Choroid plexus epithelial cell (primary cell): ENCODE data around the gene CPXM1.
"Not testable (repeated sequence)": the region's sequence is repeated elsewhere in the genome, so short reads cannot be mapped to it uniquely, and the experiment has no call there.

Source experiments
- DNase-seq: peaks from one replicate; pipeline ENCODE4 v3.0.0-alpha.2; 2010; ENCODE audit warnings: low read depth
- H3K4me3 ChIP-seq: 2 replicates; pipeline ENCODE4 v1.5.1; 2011; ENCODE audit warnings: low read depth, mild to moderate bottlenecking, control low read depth, low read length, moderate library complexity
- TF ChIP-seq, protein P1 (sequence below): conservative IDR thresholded peaks from 2 replicates; pipeline ENCODE4 v1.5.1; 2011; ENCODE audit warnings: low read depth, mild to moderate bottlenecking, control low read depth, inconsistent platforms, low read length, moderate library complexity

Gene CPXM1

DNA sequence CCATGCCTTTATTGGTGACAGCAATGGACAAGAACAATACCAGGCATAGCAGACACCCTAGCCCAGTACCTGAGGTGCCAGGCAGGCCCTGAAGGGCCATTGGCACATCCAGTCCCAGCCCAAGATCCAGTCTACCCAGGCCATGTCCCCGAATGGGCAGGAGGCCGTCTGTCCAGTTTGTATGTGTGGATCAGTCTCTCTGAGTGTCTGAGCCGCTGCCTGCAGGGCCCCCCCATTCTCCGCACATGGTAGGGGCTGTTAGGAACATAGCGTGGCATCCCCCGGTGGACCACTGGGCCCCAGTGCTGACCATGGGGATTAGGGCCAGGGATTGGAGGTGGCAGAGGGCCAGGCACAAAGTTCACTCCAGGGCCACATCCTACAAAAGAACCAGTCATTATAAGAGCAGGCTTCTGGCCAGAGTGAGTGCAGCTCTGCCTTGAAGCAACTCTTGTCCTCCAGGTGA lies 34.9 kb upstream of the CPXM1 start:
- TF ChIP-seq, protein P1, sequence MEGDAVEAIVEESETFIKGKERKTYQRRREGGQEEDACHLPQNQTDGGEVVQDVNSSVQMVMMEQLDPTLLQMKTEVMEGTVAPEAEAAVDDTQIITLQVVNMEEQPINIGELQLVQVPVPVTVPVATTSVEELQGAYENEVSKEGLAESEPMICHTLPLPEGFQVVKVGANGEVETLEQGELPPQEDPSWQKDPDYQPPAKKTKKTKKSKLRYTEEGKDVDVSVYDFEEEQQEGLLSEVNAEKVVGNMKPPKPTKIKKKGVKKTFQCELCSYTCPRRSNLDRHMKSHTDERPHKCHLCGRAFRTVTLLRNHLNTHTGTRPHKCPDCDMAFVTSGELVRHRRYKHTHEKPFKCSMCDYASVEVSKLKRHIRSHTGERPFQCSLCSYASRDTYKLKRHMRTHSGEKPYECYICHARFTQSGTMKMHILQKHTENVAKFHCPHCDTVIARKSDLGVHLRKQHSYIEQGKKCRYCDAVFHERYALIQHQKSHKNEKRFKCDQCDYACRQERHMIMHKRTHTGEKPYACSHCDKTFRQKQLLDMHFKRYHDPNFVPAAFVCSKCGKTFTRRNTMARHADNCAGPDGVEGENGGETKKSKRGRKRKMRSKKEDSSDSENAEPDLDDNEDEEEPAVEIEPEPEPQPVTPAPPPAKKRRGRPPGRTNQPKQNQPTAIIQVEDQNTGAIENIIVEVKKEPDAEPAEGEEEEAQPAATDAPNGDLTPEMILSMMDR: no peak
- no peak for DNase-seq
- no peak overlapping the region for H3K4me3 ChIP-seq

DNA sequence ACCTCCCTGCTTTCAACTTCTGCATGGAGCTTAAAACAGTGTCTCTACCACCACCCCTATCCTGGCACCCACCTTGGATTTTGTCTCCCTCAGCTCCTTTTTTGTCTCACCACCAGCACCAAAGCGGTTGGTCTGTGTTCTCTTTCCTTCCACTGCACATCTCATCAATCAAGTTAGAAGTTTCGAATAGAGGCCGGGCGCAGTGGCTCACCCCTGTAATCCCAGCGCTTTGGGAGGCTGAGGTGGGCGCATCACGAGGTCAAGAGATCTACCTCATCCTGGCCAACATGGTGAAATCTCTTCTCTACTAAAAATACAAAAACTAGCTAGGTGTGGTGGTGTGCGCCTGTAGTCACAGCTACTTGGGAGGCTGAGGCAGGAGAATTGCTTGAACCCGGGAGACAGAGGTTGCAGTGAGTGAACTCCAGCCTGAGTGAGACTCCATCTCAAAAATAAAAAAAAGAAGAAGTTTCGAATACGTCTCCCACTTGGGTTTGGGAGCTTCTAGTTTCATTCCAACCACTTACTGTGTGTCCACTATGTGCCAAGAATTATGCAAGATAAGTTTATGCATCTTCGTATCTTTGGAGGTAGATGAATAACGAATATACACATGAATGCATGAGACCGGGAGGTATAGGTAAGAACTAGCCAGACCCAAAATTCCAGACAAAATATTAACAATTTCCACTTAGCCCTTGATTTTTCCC lies 34.1 kb upstream of the CPXM1 start:
- H3K4me3 ChIP-seq: no peak overlapping the region
- TF ChIP-seq, protein P1: no peak
- DNase-seq: no peak

DNA sequence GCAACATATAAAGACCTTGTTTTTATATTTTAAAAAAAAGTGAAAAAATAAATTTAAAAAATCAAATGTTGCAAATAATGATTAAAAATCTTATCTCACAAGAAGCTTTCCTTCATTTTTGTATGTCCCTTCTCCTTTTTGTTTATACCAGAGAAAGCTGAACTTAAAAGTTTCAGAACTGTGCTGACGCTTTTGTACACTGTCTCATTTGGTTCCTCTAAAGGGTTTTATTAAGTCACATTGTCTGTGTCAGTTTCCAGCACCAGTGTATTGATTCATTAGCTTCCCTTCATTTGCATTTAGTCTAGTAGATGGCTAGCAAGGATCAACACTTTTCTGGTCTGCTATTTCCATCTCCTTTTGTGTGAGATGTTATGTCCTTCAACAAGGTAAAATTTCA lies 33.3 kb upstream of the CPXM1 start:
- DNase-seq: no peak
- TF ChIP-seq, protein P1: no peak
- H3K4me3 ChIP-seq: no peak overlapping the region

DNA sequence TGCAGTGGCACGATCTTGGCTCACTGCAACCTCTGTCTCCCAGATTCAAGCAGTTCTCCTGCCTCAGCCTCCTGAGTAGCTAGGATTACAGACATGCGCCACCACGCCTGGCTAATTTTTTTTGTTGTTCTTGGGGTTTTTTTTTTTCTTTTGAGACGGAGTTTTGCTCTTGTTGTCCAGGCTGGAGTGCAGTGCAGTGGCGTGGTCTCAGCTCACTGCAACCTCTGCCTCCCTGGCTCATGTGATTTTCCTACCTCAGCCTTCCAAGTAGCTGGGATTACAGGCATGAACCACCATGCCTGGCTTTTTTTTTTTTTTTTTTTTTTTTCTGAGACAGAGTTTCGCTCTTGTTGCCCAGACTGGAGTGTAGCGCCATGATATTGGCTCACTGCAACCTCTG lies 30.8 kb upstream of the CPXM1 start:
- H3K4me3 ChIP-seq, DNase-seq: not testable (repeated sequence)

DNA sequence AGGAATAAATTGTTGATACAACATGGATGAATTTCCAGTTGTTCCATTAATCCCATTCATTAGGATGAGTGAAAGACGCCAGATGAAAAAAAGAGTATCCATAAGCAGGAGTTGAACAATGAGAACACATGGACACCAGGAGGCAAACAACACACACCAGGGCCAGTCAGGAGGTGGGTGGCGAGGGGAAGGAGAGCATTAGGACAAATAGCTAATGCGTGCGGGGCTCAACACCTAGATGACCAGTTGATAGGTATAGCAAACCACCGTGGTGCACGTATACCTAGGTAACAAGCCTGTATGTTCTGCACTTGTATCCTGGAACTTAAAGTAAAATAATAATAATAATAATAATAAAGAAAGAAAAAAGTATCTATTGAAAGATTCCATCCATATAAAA lies 28.9 kb upstream of the CPXM1 start:
- DNase-seq: no peak
- TF ChIP-seq, protein P1: no peak
- H3K4me3 ChIP-seq: no peak overlapping the region

DNA sequence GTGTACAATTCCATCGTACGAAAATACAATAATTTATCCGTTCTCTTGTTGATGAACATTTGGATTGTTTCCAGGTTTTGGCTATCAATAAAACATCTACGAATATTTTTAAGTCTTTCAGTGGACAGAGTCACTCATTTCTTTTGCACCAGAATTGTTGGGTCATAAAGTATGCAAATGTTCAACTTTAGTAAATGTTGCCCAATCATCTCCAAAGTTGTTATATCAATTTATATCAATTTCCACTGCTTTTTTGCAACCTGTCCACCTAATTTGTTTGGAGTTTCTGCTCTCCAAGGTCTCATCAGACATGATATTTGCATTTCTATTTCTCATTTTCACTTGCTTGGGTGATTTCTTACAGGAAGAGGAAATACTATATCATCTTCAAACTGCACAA lies 26.2 kb upstream of the CPXM1 start:
- DNase-seq: no peak
- H3K4me3 ChIP-seq: no peak overlapping the region
- TF ChIP-seq, protein P1: no peak

DNA sequence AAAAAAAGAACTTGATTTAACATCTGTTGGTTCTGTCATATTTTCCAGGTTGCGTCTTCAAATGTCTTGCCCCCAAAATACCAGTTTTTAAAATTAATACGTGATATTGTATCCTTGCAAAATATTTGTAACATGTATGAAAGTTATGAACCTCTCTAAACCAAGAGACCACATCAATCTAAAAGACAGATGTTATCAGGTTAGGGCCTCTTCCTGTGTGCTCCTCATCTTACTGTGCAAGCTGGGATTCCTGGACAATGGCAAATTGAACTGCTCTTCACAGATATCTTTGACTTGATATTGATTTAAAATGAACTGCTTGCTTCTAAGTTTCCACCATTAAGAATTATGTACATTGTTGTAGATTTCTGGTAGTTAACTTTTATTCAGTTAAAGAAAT lies 25.3 kb upstream of the CPXM1 start:
- no peak for DNase-seq
- TF ChIP-seq, protein P1: no peak

More for the DNA sequence above, 25.3 kb upstream of the CPXM1 start:
- H3K4me3 ChIP-seq: no peak overlapping the region
